Astrocyte of the cerebellum (primary cell): ENCODE data around the gene FARS2.
A peak's percentile ranks its signal among the peaks of the same experiment; 100 is the strongest.

Source experiments
- DNase-seq: peaks from one replicate; pipeline ENCODE4 v3.0.0-alpha.2; 2011; ENCODE audit warnings: low read depth
- H3K4me3 ChIP-seq: 2 replicates; pipeline ENCODE4 v1.5.1; 2011; ENCODE audit warnings: mild to moderate bottlenecking, low read depth, low read length, moderate library complexity
- CTCF ChIP-seq: IDR thresholded peaks from 2 replicates; pipeline ENCODE4 v1.5.1; 2012; ENCODE audit warnings: low read length, low read depth, moderate library complexity, mild to moderate bottlenecking; ENCODE audit errors: missing control alignments
- in situ Hi-C: cut with HindIII; loops from 2 replicates; pipeline ENCODE4 v1.10.0; 2017; ENCODE audit warnings: low sequenced_read_pairs

FARS2 gene

GRCh38 chr6:5507131-5507681 is 245.9 kb downstream of the FARS2 start:
- TF ChIP-seq CTCF, result no peak
- H3K4me3 ChIP-seq, result no peak overlapping the region
- in situ Hi-C loops, result no loop called here
- no peak for DNase-seq

DNA sequence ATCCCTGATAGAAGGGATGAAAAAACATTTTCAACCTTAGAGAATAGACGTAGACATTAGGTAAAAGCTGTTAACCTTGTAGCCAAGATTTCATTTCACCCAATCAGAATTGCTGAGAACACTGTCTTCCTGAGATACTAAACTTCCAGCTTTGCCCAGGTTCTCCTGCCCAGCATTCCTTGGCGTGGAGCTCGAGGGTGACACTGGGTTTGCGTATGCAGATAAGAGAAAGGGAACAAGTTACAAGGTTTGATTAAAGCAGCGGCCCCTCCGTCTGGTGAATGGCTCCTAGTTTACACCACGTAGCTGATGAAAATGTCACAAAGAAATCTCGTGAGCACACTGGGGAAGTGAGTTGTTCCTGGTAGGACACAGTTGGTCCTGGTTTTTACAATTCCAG is 247.8 kb downstream of the FARS2 start:
- in situ Hi-C loops, result no loop called here
- no peak for DNase-seq
- no peak for TF ChIP-seq CTCF
- no peak overlapping the region for H3K4me3 ChIP-seq

DNA sequence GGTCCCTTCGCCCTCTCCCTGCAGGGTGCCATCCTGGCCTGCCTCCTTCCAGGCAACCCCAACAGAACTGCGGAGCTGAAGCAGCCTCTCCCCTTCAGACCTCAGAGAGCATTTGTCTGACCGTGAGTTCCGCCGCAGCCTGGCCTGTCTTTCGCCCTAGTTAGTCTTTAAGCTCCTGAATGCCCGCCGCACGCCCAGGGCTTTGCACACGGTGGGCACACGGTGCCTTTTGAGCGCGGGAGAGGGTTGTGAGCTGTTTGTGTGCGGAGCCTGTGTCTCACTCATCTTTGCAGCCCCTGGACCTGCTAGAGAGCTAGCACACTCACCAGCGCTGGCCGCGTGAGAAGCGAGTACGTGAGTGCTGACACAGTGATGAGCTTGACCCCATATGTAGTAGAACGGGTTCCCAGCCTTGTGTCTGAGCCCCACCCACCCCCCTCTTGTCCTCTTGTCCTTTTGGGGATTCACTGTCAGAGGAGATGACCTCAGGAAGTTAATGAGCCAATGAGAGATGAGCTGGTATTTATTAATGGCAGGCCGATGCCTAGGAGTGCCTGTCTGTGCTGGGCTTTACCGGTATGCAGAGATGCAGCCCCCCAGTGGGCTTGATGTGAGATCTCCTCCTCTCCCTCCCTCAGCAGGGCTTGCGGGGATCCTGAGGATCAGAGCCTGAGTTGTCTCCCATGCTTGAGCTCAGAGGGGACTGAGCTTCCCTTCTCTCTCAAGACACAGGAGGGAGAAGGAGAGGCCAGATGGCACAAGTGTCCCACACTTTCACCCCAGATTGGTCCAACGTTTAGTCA is 249.2 kb downstream of the FARS2 start:
- TF ChIP-seq CTCF, result no peak
- H3K4me3 ChIP-seq, result no peak overlapping the region
- DNase-seq, result no peak
- in situ Hi-C loops, result no loop called here

DNA sequence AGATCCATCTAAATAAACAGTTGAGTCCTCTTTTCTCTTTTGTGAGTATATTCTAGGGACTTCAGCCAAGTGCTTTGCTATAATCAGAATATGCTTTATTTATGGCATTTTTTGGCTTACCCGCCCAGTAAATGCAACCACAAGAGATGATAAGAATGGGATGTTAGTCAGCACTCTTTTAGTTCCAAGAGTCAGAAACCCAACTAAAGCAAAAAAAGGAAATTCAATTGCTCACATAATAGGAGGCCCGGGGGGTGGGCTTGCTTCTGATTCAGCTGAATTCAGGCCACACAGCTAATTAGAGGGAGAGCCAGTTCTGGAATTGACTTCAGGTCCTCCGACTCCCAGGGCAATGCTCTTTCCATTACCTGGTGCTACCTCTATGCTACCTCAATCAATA is 250.6 kb downstream of the FARS2 start:
- TF ChIP-seq CTCF, result no peak
- in situ Hi-C loops, result no loop called here
- no peak overlapping the region for H3K4me3 ChIP-seq
- DNase-seq, result peak; percentile 91

GRCh38 chr6:5512422-5512821 is 251.1 kb downstream of the FARS2 start:
- in situ Hi-C loops, result no loop called here
- no peak for DNase-seq
- TF ChIP-seq CTCF, result no peak

GRCh38 chr6:5513408-5513807 is 252.1 kb downstream of the FARS2 start:
- no peak overlapping the region for H3K4me3 ChIP-seq
- TF ChIP-seq CTCF, result no peak
- in situ Hi-C loops, result no loop called here
- no peak for DNase-seq

More at GRCh38 chr6:5512422-5512821, 251.1 kb downstream of the FARS2 start:
- H3K4me3 ChIP-seq, result no peak overlapping the region
